Effector memory CD4-positive, alpha-beta T cell (primary cell): ENCODE measurements around the gene PARP12.
A peak's percentile ranks its signal among the peaks of the same experiment; 100 is the strongest.
"Not testable (repeated sequence)": the region's sequence is repeated elsewhere in the genome, so short reads cannot be mapped to it uniquely, and the experiment has no call there.

ENCODE experiments used
- DNase-seq, 3 donors: peaks; one replicate each; pipeline ENCODE4 v3.0.0-alpha.2; 2020
- H3K27ac ChIP-seq: 2 replicates; pipeline ENCODE4 v1.7.0; 2013; ENCODE audit warnings: mild to moderate bottlenecking, low read length, moderate library complexity; ENCODE audit not compliant: insufficient read depth, poor library complexity, severe bottlenecking
- H3K27me3 ChIP-seq: replicated peaks from 2 replicates; pipeline ENCODE4 v1.7.0; 2013; ENCODE audit warnings: mild to moderate bottlenecking, low read length; ENCODE audit not compliant: insufficient read depth, control insufficient read depth, poor library complexity, severe bottlenecking
- H3K36me3 ChIP-seq: 2 replicates; pipeline ENCODE4 v1.7.0; 2013; ENCODE audit warnings: mild to moderate bottlenecking, low read length, moderate library complexity; ENCODE audit not compliant: control insufficient read depth, insufficient read depth
- H3K4me1 ChIP-seq: 2 replicates; pipeline ENCODE4 v1.7.0; 2013; ENCODE audit warnings: low read length, mild to moderate bottlenecking; ENCODE audit not compliant: control insufficient read depth, insufficient read depth, poor library complexity, severe bottlenecking
- H3K4me3 ChIP-seq: 2 replicates; pipeline ENCODE4 v1.7.0; 2013; ENCODE audit warnings: low read length, low read depth, mild to moderate bottlenecking; ENCODE audit not compliant: insufficient read depth, poor library complexity, severe bottlenecking
- H3K9me3 ChIP-seq: 2 replicates; pipeline ENCODE4 v1.7.0; 2013; ENCODE audit warnings: mild to moderate bottlenecking, low read length, moderate library complexity; ENCODE audit not compliant: control insufficient read depth
- total RNA-seq, 3 donors: gene quantifications; one replicate each; lab custom pipeline; 2026; lab: John Stamatoyannopoulos, UW

PARP12 gene, protein sequence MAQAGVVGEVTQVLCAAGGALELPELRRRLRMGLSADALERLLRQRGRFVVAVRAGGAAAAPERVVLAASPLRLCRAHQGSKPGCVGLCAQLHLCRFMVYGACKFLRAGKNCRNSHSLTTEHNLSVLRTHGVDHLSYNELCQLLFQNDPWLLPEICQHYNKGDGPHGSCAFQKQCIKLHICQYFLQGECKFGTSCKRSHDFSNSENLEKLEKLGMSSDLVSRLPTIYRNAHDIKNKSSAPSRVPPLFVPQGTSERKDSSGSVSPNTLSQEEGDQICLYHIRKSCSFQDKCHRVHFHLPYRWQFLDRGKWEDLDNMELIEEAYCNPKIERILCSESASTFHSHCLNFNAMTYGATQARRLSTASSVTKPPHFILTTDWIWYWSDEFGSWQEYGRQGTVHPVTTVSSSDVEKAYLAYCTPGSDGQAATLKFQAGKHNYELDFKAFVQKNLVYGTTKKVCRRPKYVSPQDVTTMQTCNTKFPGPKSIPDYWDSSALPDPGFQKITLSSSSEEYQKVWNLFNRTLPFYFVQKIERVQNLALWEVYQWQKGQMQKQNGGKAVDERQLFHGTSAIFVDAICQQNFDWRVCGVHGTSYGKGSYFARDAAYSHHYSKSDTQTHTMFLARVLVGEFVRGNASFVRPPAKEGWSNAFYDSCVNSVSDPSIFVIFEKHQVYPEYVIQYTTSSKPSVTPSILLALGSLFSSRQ
- 95.7 to 123 (median 117) reads per million in 3 donors for total RNA-seq

DNA sequence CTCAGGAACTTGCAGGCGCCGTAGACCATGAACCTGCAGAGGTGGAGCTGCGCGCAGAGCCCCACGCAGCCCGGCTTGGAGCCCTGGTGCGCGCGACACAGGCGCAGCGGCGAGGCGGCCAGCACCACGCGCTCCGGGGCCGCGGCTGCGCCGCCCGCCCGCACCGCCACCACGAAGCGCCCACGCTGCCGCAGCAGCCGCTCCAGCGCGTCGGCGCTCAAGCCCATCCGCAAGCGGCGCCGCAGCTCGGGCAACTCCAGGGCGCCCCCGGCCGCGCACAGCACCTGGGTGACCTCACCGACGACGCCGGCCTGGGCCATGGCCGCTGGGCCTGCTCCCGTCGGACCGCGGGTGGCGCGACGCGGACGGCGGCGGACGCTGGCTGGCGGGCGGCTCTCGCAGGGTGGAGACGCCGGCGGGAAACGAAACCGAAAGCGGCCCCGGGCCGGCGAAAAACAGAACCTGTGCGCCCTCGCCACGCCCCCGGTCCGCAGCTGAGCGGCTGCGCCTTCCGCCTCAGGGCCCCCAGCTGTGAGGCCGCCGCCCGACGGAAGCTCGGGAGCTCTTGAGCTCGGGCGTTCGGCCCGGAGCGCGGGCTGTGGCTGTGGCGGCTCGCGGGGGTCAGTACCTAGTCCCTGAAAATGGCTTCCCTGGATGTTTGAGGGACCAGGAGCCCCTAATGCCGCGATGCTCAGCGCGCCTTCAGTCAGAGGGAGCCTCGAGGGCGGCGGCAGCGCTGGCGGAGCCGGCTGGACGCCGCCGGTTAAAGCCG, at the start of gene PARP12:
Gene PARP12 (minus strand): TSS at position 424 of the 772 bp plus-strand sequence. CDS start 104 bp downstream, at position 320.
- Histone ChIP-seq H3K4me1 (peaks cover 30% of the 10 kb centered on the region), H3K4me3 (peak within 1 kb of the TSS; percentile 83), H3K27me3 (no peaks in the 10 kb centered on the region), H3K36me3 (no peaks in the 10 kb centered on the region), H3K9me3 (no peaks in the 10 kb centered on the region), H3K27ac (peak within 1 kb of the TSS; percentile 84)
- DNase-seq, result peak; percentile 77 to 87 (median 79)

DNA sequence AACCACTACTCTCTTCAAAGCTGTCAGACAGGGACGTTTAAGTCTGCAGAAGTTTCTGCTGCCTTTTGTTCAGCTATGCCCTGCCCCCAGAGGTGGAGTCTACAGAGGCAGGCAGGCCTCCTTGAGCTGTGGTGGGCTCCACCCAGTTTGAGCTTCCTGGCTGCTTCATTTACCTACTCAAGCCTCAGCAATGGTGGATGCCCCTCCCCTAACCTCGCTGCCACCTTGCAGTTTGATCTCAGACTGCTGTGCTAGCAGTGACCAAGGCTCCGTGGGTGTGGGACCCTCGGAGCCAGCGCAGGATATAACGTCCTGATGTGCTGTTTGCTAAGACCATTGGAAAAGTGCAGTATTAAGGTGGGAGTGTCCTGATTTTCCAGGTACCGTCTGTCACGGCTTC, 46.0 kb upstream of the PARP12 start:
- H3K36me3 ChIP-seq, result peaks cover 36% of the 10 kb centered on the region
- not testable (repeated sequence) for H3K4me1 ChIP-seq, DNase-seq, H3K4me3 ChIP-seq, H3K27me3 ChIP-seq, H3K27ac ChIP-seq, H3K9me3 ChIP-seq

DNA sequence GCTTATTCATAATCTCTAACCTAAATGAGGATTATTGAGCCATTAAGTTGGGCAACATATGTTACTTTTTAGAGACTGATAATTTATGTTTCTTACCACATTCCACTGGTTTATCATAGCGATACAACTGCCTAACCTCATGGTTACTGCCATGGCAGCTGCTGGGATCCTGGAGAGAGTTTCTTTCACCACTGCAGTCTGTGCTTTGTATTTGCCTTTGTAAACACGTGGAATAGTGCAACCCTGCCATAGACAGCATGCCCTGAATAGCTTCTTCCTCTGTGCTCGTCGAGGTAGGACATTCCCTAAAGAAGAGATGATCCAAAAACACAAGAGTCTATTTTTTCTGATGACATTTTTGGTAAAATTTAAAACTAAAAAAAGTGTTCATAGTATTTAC, 33.7 kb upstream of the PARP12 start:
- no peaks in the 10 kb centered on the region for H3K4me1 ChIP-seq
- H3K27ac ChIP-seq, result no peak overlapping the region
- DNase-seq, result no peak
- no peaks in the 10 kb centered on the region for H3K9me3 ChIP-seq
- no peak overlapping the region for H3K4me3 ChIP-seq
- no peaks in the 10 kb centered on the region for H3K27me3 ChIP-seq
- peaks cover 70% of the 10 kb centered on the region for H3K36me3 ChIP-seq

DNA sequence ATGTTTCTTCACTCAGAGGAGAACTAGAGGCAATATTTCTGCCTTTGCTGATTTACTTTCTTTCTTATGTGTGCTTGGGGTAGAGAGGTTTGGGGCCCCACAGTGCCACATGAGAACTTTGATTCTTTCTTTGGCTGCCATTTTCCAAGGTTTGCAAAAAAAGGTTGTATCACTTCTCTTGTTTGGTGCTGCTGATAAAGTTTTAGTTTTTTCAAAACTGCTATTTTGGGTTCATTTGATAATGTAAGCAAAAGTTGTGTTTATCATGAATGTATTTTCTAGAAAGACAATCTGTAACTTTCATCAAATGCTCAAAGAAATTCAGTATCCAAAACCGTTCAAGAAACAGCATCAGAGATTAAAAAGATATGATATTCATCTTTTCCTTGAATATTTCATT, 30.6 kb upstream of the PARP12 start:
- Histone ChIP-seq H3K4me1 (no peaks in the 10 kb centered on the region), H3K4me3 (no peak overlapping the region), H3K27me3 (no peaks in the 10 kb centered on the region), H3K27ac (no peak overlapping the region), H3K9me3 (no peaks in the 10 kb centered on the region), H3K36me3 (peaks cover 54% of the 10 kb centered on the region)
- no peak for DNase-seq

DNA sequence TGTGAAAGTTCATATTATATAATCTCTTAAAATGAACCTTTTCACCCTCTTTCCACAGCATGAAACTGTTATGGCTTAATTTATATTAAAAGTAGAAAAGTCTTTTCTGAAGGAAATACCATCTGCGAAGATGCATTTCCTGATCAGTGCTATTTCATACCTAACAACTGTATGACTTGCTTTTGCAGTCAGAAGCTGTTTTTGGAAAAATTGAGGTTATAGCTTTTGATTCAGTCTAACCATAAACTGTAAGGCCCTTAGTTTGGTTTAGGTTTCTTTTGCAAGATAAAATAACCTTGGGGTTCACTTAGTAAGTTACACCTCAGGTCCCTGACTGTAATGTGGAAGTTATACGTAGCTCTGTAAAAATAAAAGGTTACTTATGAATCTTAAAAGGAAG, 22.7 kb upstream of the PARP12 start:
- H3K4me3 ChIP-seq, result no peak overlapping the region
- H3K27me3 ChIP-seq, result no peaks in the 10 kb centered on the region
- no peaks in the 10 kb centered on the region for H3K36me3 ChIP-seq
- H3K9me3 ChIP-seq, result no peaks in the 10 kb centered on the region
- H3K4me1 ChIP-seq, result no peaks in the 10 kb centered on the region
- H3K27ac ChIP-seq, result no peak overlapping the region
- no peak for DNase-seq

DNA sequence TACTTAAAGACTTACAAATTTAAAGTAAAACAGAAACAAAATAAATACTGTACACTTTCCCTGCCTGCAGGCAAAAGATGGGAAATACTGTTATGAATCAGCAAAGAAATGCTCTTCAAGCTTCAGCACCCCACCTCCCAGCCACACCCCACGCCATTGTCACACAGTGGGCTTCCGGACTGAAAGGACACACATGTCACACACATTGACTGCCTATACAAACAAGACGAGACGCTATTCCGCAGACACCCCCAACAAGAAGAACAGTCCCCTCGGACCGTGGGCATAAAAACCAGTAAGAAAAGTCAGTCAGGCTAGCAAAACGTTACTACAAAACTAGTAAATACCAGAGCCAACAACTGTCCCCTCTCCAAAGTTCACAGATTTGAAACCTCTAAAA, 22.2 kb upstream of the PARP12 start:
- no peak overlapping the region for H3K4me3 ChIP-seq
- no peaks in the 10 kb centered on the region for H3K9me3 ChIP-seq
- no peak overlapping the region for H3K27ac ChIP-seq
- H3K27me3 ChIP-seq, result no peaks in the 10 kb centered on the region
- no peaks in the 10 kb centered on the region for H3K4me1 ChIP-seq
- no peaks in the 10 kb centered on the region for H3K36me3 ChIP-seq
- DNase-seq, result no peak

DNA sequence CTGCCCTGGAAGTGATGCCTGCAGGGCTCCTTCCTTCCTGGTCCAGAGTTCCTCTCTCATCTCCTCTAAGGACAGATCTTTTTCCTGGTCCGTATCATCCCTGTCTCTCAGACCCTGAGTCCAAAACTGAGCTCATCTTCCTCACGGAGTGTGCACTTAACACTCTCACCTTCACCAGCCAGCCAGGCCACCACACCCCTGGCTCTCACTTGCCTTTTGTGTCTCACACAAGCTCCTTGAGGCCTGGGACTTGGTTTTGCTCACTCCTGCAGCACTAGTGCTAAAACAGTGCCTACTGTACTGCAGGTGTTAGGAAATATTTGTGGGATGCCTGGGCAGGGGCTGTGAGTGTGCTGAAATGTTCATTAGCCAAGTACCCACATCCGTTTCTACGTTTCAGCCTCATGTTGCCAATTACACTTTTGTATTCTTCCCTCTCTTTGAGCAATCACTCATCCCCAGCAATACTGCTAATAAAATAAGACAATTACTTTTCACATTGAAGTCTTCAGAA, 21.4 kb upstream of the PARP12 start:
- no peak overlapping the region for H3K4me3 ChIP-seq

DNA sequence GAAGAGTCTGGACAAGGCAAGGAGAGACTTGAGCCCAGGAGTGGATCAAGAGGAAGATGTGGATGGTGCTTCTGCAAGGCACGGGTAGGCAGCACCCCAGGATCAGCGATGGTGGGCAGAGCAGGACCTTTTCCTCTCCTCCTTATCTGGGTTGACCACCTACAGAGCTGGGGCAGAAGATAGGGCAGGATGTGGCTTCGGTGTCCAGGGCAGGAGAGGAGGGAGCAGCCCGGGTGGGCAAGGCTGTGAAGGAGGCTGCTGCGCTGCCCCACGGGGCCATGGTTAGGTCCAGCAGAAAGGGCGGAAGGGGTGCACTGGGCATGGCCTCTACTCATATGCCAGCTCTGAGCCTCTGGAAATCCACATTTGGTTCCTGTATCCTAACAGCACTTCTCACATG, 20.0 kb upstream of the PARP12 start:
- H3K27me3 ChIP-seq, result no peaks in the 10 kb centered on the region
- H3K4me3 ChIP-seq, result no peak overlapping the region
- DNase-seq, result no peak
- H3K36me3 ChIP-seq, result no peaks in the 10 kb centered on the region
- H3K4me1 ChIP-seq, result no peaks in the 10 kb centered on the region
- no peaks in the 10 kb centered on the region for H3K9me3 ChIP-seq
- no peak overlapping the region for H3K27ac ChIP-seq

More for the DNA sequence above, 21.4 kb upstream of the PARP12 start:
- no peaks in the 10 kb centered on the region for H3K4me1 ChIP-seq
- H3K36me3 ChIP-seq, result no peaks in the 10 kb centered on the region
- H3K27ac ChIP-seq, result no peak overlapping the region
- DNase-seq, result no peak
- no peaks in the 10 kb centered on the region for H3K9me3 ChIP-seq
- no peaks in the 10 kb centered on the region for H3K27me3 ChIP-seq

DNA sequence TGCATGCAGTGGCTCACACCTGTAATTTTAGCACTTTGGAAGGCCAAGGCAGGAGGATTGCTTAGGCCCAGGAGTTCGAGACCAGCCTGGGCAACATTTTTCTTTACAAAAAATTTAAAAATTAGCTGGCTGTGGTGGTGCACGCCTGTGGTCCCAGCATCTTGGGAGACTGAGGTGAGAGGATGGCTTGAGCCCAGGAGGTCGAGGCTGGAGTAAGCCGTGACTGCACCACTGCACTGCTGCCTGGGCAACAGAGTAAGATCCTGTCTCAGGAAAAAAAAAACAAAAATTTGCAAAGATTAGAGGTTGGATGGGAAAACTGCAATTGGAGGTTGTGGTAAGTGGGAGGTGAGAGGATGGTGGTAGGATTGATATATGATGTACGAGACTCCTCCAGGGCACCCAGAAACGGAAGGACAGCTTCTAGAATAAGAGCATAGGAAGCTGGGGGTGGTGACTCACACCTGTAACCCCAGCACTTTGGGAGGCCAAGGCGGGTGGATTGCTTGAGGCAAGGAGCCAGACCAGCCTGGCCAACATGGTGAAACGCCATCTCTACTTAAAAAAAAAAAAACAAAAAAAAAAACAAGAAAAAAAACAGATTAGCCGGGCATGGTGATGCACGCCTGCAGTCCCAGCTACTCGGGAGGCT, 19.1 kb upstream of the PARP12 start:
- no peak for DNase-seq
- no peaks in the 10 kb centered on the region for H3K4me1 ChIP-seq
- no peak overlapping the region for H3K27ac ChIP-seq

More for the DNA sequence above, 19.1 kb upstream of the PARP12 start:
- H3K4me3 ChIP-seq, result no peak overlapping the region
- no peaks in the 10 kb centered on the region for H3K27me3 ChIP-seq
- no peaks in the 10 kb centered on the region for H3K9me3 ChIP-seq
- H3K36me3 ChIP-seq, result no peaks in the 10 kb centered on the region
